Measurements from ENCODE around the gene SIX4. TPM values are rescaled to one million over a fixed set of nuclear protein-coding genes. Genes with fewer than 3 reads are reported as not detected.

The SIX4 gene
- total and polyA plus RNA-seq, 9 of the 15 experiments (the other 6 are each of a cell fraction or from before 2014, with no cell fraction given), result 0.77 to 8.6 (median 5.6) TPM

- TF ChIP-seq CUX1 (CRISPR knock-in tag; IDR thresholded peaks at IDR 0.05) (no peak), HMG20A (CRISPR knock-in tag; conservative IDR thresholded peaks at IDR 0.05) (no peak), CXXC5 (CRISPR knock-in tag; IDR thresholded peaks at IDR 0.05) (peak; percentile 75), EWSR1 (IDR thresholded peaks at IDR 0.05; ENCODE audit: borderline replicate concordance, low read depth, partially characterized antibody) (no peak), ATF1 (CRISPR knock-in tag; IDR thresholded peaks at IDR 0.05) (no peak), ATF1 (tag; IDR thresholded peaks at IDR 0.05) (peak; percentile 49; the same call in 1 of the 2 replicates), CBX3 (IDR thresholded peaks at IDR 0.05; ENCODE audit: borderline replicate concordance in 1 of 2, low read length in 2 of 2) (peak in 1 of 2 experiments; percentile 44; a peak in 1 of 3 replicates), TGIF2 (CRISPR knock-in tag; IDR thresholded peaks at IDR 0.05) (no peak), ZNF766 (CRISPR knock-in tag; conservative IDR thresholded peaks at IDR 0.05) (no peak), RERE (CRISPR knock-in tag; IDR thresholded peaks at IDR 0.05; ENCODE audit: borderline replicate concordance) (no peak), PHF21A (IDR thresholded peaks at IDR 0.05; ENCODE audit: borderline replicate concordance, low read depth) (no peak), DLX4 (CRISPR knock-in tag; IDR thresholded peaks at IDR 0.05) (no peak), EZH2 (IDR thresholded peaks at IDR 0.05; ENCODE audit: borderline replicate concordance, low read depth, low read length) (no peak), TCF7 (IDR thresholded peaks at IDR 0.05; ENCODE audit: borderline replicate concordance) (no peak), EP300 (IDR thresholded peaks at IDR 0.05; ENCODE audit: low read length) (no peak; the same call in 1 of the 2 replicates), KDM5B (IDR thresholded peaks at IDR 0.05; ENCODE audit: insufficient replicate concordance, low read depth, low read length) (peak; percentile 74), EP400 (IDR thresholded peaks at IDR 0.05) (peak; percentile 62)
Observed at GRCh38 chr14:60734465-60735242, 10.5 kb upstream of the SIX4 start, which contains the start of gene MNAT1 (continued).

Data from K562 (cell line).